Neural cell (in vitro differentiated cells): ENCODE data around the gene CPNE4. TPM values are rescaled to one million over a fixed set of nuclear protein-coding genes. Genes with fewer than 3 reads are reported as not detected.

Experiments used
- H2AFZ ChIP-seq: fragments of 200-600, 300-800 bp; sonication (generic), shearing (Covaris generic); 2 replicates; pipeline ENCODE4 v1.6.0; 2014; ENCODE audit warnings: low read depth, mild to moderate bottlenecking, antibody characterized with exemption, low read length, moderate library complexity
- H3F3A ChIP-seq: fragments of 200-600 bp; shearing (Covaris generic); 2 replicates; pipeline ENCODE4 v1.6.1; 2016; ENCODE audit warnings: mild to moderate bottlenecking, moderate library complexity, mixed read lengths, antibody characterized with exemption, low read length; ENCODE audit not compliant: insufficient read depth, poor library complexity, severe bottlenecking
- H3K27ac ChIP-seq: fragments of 200-600, 300-800 bp; sonication (generic), shearing (Covaris generic); 2 replicates; pipeline ENCODE4 v1.5.1; 2014; ENCODE audit warnings: mild to moderate bottlenecking, low read length, moderate library complexity
- H3K27me3 ChIP-seq: fragments of 300-800, 200-600 bp; sonication (generic), shearing (Covaris generic); 2 replicates; pipeline ENCODE4 v1.6.0; 2014; ENCODE audit warnings: mild to moderate bottlenecking, low read depth, low read length, moderate library complexity; ENCODE audit not compliant: insufficient read depth
- H3K36me3 ChIP-seq: fragments of 300-800, 200-600 bp; sonication (generic), shearing (Covaris generic); 2 replicates; pipeline ENCODE4 v1.5.1; 2014; ENCODE audit warnings: mild to moderate bottlenecking, antibody characterized with exemption, low read length, moderate library complexity; ENCODE audit not compliant: insufficient read depth
- H3K4me2 ChIP-seq: fragments of 300-800, 200-600 bp; sonication (generic), shearing (Covaris generic); 2 replicates; pipeline ENCODE4 v1.6.0; 2014; ENCODE audit warnings: mild to moderate bottlenecking, low read length
- H3K4me3 ChIP-seq: fragments of 300-800, 200-600 bp; sonication (generic), shearing (Covaris generic); 2 replicates; pipeline ENCODE4 v1.5.1; 2014; ENCODE audit warnings: mild to moderate bottlenecking, low read length, moderate library complexity
- H3K79me2 ChIP-seq: fragments of 200-600 bp; shearing (Covaris generic); replicated peaks from 2 replicates; pipeline ENCODE4 v1.6.0; 2014; ENCODE audit warnings: mild to moderate bottlenecking, low read length, moderate library complexity; ENCODE audit not compliant: insufficient read depth
- H3K9ac ChIP-seq: fragments of 300-800, 200-600 bp; sonication (generic), shearing (Covaris generic); 2 replicates; pipeline ENCODE4 v1.6.1; 2016; ENCODE audit warnings: mild to moderate bottlenecking, low read length, mixed read lengths
- H3K9me2 ChIP-seq: fragments of 200-600 bp; shearing (Covaris generic); 2 replicates; pipeline ENCODE4 v1.6.1; 2016; ENCODE audit warnings: mild to moderate bottlenecking, low read length, mixed read lengths; ENCODE audit not compliant: insufficient read depth
- H3K9me3 ChIP-seq: fragments of 200-600, 300-800 bp; sonication (generic), shearing (Covaris generic); 2 replicates; pipeline ENCODE4 v1.6.1; 2016; ENCODE audit warnings: mild to moderate bottlenecking, mixed run types, low read length, moderate library complexity, mixed read lengths
- H4K20me1 ChIP-seq: fragments of 200-600 bp; shearing (Covaris generic); 2 replicates; pipeline ENCODE4 v1.6.1; 2016; ENCODE audit warnings: mild to moderate bottlenecking, mixed run types; ENCODE audit not compliant: insufficient read depth
- EP300 ChIP-seq: fragments of 450-650 bp; conservative IDR thresholded peaks from 2 replicates; pipeline ENCODE4 v1.6.1; 2014; ENCODE audit warnings: antibody characterized with exemption, mild to moderate bottlenecking, moderate library complexity; ENCODE audit not compliant: poor library complexity, severe bottlenecking
- EZH2 ChIP-seq: fragments of 200-600, 300-800 bp; shearing (Covaris generic), sonication (generic); IDR thresholded peaks from 2 replicates; pipeline ENCODE4 v1.6.1; 2014; ENCODE audit warnings: antibody characterized with exemption, low read length, borderline replicate concordance, mild to moderate bottlenecking; ENCODE audit not compliant: insufficient read depth, poor library complexity, severe bottlenecking
- MXI1 ChIP-seq: fragments of 450-650 bp; conservative IDR thresholded peaks from 2 replicates; pipeline ENCODE4 v1.6.1; 2014; ENCODE audit warnings: antibody characterized with exemption, mild to moderate bottlenecking; ENCODE audit not compliant: poor library complexity, severe bottlenecking
- POLR2AphosphoS5 ChIP-seq: IDR thresholded peaks from 2 replicates; pipeline ENCODE4 v1.6.1; 2012
- RAD21 ChIP-seq: fragments of 450-650 bp; conservative IDR thresholded peaks from 2 replicates; pipeline ENCODE4 v1.6.1; 2014; ENCODE audit warnings: antibody characterized with exemption, mild to moderate bottlenecking, moderate library complexity
- SMC3 ChIP-seq: fragments of 450-650 bp; conservative IDR thresholded peaks from 2 replicates; pipeline ENCODE4 v1.6.1; 2014; ENCODE audit warnings: antibody characterized with exemption, mild to moderate bottlenecking, moderate library complexity; ENCODE audit not compliant: poor library complexity
- TAF1 ChIP-seq: IDR thresholded peaks from 2 replicates; pipeline ENCODE4 v1.6.1; 2012; ENCODE audit warnings: low read depth
- polyA plus RNA-seq: library from polyadenylated mRNA; depleted of rRNA; stranded (reverse); fragments of >200 nt; gene quantifications from 2 replicates; pipeline ENCODE4 v1.2.3, GENCODE V29; 2014
- TF ChIP-seq, protein P1 (sequence below): fragments of 450-650 bp; IDR thresholded peaks from 2 replicates; pipeline ENCODE4 v1.5.1; 2014; ENCODE audit warnings: antibody characterized with exemption, mild to moderate bottlenecking, moderate library complexity; ENCODE audit not compliant: poor library complexity, severe bottlenecking
- TF ChIP-seq, protein P2 (sequence below): IDR thresholded peaks from 2 replicates; pipeline ENCODE4 v1.6.1; 2012; ENCODE audit warnings: borderline replicate concordance

CPNE4 gene
- polyA plus RNA-seq, 1 donor from 2014 or later, result 0.59 TPM

DNA sequence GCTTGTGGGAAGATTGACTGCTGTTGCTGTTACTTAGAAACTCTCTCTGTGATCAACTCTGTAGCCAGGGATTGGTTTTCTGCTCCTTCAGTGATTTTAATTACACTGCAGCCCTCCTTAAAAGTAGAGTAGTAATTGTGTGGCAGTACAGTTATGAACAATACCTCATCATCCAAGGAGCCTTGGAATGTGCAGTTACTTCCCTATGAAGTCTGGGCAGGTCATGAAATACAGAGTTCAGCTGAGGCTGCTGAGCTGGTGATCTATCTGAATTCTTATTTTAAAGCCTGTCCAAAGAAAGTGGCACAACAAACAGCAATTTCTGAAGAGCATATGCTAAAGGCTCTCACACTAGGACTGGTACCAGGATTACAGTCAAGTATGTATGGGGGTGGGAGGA, 494.7 kb downstream of the CPNE4 start:
- Histone ChIP-seq H4K20me1 (no peaks in the 10 kb centered on the region), H2AFZ (no peak overlapping the region), H3K36me3 (no peaks in the 10 kb centered on the region), H3K9ac (no peak overlapping the region), H3K79me2 (no peaks in the 10 kb centered on the region), H3F3A (no peaks in the 10 kb centered on the region), H3K27ac (no peak overlapping the region), H3K4me2 (no peak overlapping the region), H3K9me3 (no peaks in the 10 kb centered on the region), H3K27me3 (no peaks in the 10 kb centered on the region), H3K4me3 (no peak overlapping the region), H3K9me2 (no peaks in the 10 kb centered on the region)
- TF ChIP-seq, protein P1, sequence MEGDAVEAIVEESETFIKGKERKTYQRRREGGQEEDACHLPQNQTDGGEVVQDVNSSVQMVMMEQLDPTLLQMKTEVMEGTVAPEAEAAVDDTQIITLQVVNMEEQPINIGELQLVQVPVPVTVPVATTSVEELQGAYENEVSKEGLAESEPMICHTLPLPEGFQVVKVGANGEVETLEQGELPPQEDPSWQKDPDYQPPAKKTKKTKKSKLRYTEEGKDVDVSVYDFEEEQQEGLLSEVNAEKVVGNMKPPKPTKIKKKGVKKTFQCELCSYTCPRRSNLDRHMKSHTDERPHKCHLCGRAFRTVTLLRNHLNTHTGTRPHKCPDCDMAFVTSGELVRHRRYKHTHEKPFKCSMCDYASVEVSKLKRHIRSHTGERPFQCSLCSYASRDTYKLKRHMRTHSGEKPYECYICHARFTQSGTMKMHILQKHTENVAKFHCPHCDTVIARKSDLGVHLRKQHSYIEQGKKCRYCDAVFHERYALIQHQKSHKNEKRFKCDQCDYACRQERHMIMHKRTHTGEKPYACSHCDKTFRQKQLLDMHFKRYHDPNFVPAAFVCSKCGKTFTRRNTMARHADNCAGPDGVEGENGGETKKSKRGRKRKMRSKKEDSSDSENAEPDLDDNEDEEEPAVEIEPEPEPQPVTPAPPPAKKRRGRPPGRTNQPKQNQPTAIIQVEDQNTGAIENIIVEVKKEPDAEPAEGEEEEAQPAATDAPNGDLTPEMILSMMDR, result no peak
- TF ChIP-seq POLR2AphosphoS5 (no peak), MXI1 (no peak), EZH2 (no peak), SMC3 (no peak), EP300 (no peak), TAF1 (no peak), RAD21 (no peak)
- TF ChIP-seq, protein P2, sequence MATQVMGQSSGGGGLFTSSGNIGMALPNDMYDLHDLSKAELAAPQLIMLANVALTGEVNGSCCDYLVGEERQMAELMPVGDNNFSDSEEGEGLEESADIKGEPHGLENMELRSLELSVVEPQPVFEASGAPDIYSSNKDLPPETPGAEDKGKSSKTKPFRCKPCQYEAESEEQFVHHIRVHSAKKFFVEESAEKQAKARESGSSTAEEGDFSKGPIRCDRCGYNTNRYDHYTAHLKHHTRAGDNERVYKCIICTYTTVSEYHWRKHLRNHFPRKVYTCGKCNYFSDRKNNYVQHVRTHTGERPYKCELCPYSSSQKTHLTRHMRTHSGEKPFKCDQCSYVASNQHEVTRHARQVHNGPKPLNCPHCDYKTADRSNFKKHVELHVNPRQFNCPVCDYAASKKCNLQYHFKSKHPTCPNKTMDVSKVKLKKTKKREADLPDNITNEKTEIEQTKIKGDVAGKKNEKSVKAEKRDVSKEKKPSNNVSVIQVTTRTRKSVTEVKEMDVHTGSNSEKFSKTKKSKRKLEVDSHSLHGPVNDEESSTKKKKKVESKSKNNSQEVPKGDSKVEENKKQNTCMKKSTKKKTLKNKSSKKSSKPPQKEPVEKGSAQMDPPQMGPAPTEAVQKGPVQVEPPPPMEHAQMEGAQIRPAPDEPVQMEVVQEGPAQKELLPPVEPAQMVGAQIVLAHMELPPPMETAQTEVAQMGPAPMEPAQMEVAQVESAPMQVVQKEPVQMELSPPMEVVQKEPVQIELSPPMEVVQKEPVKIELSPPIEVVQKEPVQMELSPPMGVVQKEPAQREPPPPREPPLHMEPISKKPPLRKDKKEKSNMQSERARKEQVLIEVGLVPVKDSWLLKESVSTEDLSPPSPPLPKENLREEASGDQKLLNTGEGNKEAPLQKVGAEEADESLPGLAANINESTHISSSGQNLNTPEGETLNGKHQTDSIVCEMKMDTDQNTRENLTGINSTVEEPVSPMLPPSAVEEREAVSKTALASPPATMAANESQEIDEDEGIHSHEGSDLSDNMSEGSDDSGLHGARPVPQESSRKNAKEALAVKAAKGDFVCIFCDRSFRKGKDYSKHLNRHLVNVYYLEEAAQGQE, result no peak

DNA sequence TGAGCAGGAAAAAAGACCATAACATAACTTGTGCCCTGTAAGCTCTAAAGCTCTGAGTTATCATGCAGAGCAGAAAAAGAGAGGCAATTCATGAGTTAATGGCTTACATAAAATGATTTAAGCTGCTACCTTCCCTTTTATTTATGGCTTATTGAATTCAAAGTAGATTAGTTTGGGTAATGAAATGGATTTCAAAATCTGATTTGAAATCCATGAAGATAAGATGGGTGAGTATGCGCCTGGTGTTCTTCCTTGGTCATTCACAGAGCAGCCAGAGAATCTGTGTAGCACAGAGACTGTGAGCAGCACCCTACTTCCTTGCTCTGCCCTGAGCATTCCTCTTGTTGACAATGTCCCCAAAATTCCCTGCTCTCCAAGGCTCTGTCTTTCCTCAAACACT, 495.8 kb downstream of the CPNE4 start:
- Histone ChIP-seq H3K9ac (no peak overlapping the region), H2AFZ (no peak overlapping the region), H3K4me2 (no peak overlapping the region), H3K79me2 (no peaks in the 10 kb centered on the region), H3K27ac (no peak overlapping the region), H3K27me3 (no peaks in the 10 kb centered on the region), H3K9me2 (no peaks in the 10 kb centered on the region), H3K9me3 (no peaks in the 10 kb centered on the region), H3K4me3 (no peak overlapping the region), H4K20me1 (no peaks in the 10 kb centered on the region), H3F3A (no peaks in the 10 kb centered on the region), H3K36me3 (no peaks in the 10 kb centered on the region)
- TF ChIP-seq TAF1 (no peak), EP300 (no peak), RAD21 (no peak), MXI1 (no peak), SMC3 (no peak), EZH2 (no peak)
- TF ChIP-seq, protein P1, result no peak
